DMS53 (cell line): ENCODE data around the gene TIMM44.
A peak's percentile ranks its signal among the peaks of the same experiment; 100 is the strongest.
"Not testable (repeated sequence)": the region's sequence is repeated elsewhere in the genome, so short reads cannot be mapped to it uniquely, and the experiment has no call there.

Experiments
- DNase-seq: peaks from one replicate; lab custom pipeline; 2025; lab: John Stamatoyannopoulos, UW

Gene TIMM44

GRCh38 chr19:7900401-7900870 is 43.0 kb downstream of the TIMM44 start:
- DNase-seq: no peak

DNA sequence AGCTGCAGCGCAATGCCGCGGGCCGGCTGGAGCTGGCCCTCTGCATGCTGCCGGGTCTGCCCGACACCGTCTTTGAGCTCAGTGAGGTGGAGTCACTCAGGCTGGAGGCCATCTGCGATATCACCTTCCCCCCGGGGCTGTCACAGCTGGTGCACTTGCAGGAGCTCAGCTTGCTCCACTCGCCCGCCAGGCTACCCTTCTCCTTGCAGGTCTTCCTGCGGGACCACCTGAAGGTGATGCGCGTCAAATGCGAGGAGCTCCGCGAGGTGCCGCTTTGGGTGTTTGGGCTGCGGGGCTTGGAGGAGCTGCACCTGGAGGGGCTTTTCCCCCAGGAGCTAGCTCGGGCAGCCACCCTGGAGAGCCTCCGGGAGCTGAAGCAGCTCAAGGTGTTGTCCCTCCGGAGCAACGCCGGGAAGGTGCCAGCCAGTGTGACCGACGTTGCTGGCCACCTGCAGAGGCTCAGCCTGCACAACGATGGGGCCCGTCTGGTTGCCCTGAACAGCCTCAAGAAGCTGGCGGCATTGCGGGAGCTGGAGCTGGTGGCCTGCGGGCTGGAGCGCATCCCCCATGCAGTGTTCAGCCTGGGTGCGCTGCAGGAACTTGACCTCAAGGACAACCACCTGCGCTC is 43.6 kb downstream of the TIMM44 start:
- no peak for DNase-seq

DNA sequence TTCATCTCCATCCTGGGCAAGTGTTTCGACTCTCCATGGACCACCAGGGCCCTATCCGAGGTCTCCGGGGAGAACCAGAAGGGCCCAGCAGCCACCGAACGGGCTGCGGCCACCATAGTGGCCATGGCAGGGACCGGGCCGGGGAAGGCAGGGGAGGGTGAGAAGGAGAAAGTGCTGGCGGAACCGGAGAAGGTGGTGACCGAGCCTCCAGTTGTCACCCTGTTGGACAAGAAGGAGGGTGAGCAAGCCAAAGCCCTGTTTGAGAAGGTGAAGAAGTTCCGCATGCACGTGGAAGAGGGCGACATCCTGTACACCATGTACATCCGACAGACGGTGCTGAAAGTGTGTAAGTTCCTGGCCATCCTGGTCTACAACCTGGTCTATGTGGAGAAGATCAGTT is 44.5 kb downstream of the TIMM44 start:
- DNase-seq: no peak

DNA sequence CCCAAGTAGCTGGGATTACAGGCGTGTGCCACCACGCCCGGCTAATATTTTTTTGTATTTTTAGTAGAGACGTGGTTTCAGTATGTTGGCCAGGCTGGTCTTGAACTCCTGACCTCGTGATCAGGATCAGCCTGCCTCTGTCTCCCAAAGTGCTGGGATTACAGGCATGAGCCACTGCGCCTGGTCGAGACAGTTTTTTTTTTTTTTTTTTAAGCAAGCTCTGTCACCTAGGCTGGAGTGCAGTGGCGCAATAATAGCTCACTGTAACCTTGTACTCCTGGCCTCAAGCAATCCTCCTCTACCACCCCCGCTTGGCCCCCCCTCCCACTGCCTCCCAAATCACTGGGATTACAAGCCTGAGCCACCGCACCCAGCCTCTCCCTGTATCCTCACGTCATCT is 46.2 kb downstream of the TIMM44 start:
- no peak for DNase-seq

- no peak for DNase-seq
Observed at GRCh38 chr19:7895565-7895964, 47.9 kb downstream of the TIMM44 start.

- DNase-seq: no peak
Observed at GRCh38 chr19:7894612-7895309, 48.7 kb downstream of the TIMM44 start.

DNA sequence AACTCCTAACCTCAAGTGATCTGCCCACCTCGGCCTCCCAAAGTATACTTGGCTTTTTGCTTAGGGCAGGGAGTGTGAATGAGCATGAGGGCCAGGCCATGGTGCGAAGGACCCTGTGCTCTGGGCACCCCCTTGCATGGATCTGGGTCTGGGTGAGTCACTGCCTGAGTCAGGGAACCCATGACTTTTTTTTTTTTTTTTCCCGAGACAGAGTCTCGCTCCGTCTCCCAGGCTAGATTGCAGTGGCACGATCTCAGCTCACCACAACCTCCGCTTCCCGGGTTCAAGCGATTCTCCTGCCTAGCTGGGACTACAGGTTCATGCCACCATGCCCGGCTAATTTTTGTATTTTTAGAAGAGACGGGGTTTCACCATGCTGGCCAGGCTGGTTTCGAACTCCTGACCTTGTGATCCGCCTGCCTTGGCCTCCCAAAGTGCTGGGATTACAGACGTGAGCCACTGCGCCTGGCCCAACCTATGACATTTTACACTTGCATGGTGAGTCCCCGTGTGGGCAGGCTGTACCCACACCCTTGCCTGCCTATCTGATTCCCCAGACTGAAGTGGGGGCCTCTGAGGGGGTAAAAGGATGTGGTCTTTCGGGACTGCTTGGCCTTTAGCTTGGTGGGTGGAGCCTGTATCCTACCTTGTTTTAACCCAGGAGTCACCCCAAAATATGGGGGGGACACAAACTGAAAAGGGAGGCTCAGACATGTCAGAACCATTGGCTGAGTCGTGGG is 49.9 kb downstream of the TIMM44 start:
- not testable (repeated sequence) for DNase-seq

DNA sequence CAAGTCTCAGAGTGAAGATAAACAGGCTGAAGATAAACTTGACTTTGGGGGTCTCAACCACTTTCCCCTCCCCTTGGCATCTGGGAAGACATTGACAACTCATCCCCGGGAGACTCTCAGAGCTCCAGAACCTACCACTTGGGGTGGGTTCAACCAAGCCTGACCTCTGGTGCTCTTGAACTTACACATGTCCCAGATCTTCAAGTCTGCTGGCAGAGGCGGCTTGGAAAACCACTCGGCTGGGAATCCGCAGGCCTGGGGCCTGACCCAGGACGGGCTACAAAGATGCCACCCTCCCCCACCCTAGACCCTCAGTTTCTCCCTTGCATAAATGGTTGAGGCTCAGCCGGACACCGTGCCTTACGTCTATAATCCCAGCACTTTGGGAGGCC is 54.6 kb downstream of the TIMM44 start:
- no peak for DNase-seq

- peak; percentile 82 for DNase-seq
Observed at GRCh38 chr19:7888145-7888825, 55.2 kb downstream of the TIMM44 start, which contains the start of gene LRRC8E. Gene LRRC8E (plus strand): TSS chr19:7888510. CDS start chr19:7895604, 7,094 bp downstream.

GRCh38 chr19:7887408-7888144 is 55.9 kb downstream of the TIMM44 start:
- no peak for DNase-seq

- DNase-seq: no peak
Observed at GRCh38 chr19:7885818-7886217, 57.6 kb downstream of the TIMM44 start.

GRCh38 chr19:7883796-7884570 is 59.5 kb downstream of the TIMM44 start:
- DNase-seq: no peak

DNA sequence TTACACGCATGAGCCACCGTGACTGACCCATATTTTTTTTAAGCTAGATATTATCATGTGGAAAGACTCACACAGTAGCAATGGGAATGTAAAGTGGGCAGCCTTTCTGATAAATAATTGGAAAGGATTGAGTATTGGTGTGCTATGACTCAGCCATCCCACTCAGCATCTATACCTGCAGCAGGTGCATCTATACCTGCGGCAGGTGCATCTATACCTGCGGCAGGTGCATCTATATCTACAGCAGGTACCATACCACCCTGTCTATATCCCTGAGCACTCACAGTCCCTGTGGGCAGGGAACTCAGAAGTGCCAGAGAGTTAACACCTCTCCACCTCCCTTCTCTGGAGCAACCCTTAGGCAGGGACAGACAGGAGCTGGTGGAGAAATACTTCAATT is 60.4 kb downstream of the TIMM44 start:
- DNase-seq: peak; percentile 79

DNA sequence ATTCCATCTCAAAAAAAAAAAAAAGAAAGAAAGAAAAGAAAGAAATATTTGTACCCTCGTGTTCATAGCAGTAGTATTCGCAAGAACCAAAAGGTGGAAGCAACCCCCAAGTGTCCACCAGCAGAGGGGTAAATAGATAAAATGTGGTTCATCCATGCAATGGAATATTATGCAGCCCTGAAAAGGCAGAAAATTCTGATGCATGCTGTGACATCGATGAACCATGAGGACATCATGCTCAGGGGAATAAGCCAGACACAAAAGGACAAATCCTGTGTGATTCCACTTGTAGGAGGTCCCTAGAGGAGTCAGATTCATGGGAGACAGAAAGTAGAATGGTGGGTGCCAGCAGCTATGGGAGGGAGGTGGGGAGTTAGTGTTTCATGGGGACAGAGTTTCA is 61.6 kb downstream of the TIMM44 start:
- DNase-seq: no peak

GRCh38 chr19:7879836-7880235 is 63.6 kb downstream of the TIMM44 start:
- DNase-seq: no peak

GRCh38 chr19:7879111-7879807 is 64.2 kb downstream of the TIMM44 start:
- no peak for DNase-seq

- DNase-seq: no peak
Observed at GRCh38 chr19:7877249-7877836, 66.1 kb downstream of the TIMM44 start.
